Stomach (tissue), 4 donors: Measurements from ENCODE around the gene RNPEPL1.

Experiments
- CTCF ChIP-seq, 7 experiments: fragments of 450-650 bp in 4 of 7; fragments of 200-600 bp in 3 of 7; sonication (generic) in 3 of 7; IDR thresholded peaks; one replicate each; pipeline ENCODE4 v1.5.1; 2016 to 2019; ENCODE audit warnings: antibody characterized with exemption in 7 of 7, control low read depth in 2 of 7, mild to moderate bottlenecking in 1 of 7
- POLR2A ChIP-seq, 4 donors: fragments of 450-650 bp; IDR thresholded peaks; one replicate each; pipeline ENCODE4 v1.6.1; 2016; ENCODE audit warnings: antibody characterized with exemption in 4 of 4, control low read depth in 2 of 4, mild to moderate bottlenecking in 1 of 4, moderate library complexity in 1 of 4

- TF ChIP-seq CTCF (IDR thresholded peaks at IDR 0.05) = no peak
- TF ChIP-seq POLR2A (IDR thresholded peaks at IDR 0.05) = no peak
These were observed 6.8 kb upstream of the RNPEPL1 start for GRCh38 chr2:240561325-240561971.
